ENCODE data around the gene DUSP7. TPM values are rescaled to one million over a fixed set of nuclear protein-coding genes. Genes with fewer than 3 reads are reported as not detected.

DUSP7 gene
- polyA plus RNA-seq, 4 donors = 1.6 to 9.4 (median 4.4) TPM

DNA sequence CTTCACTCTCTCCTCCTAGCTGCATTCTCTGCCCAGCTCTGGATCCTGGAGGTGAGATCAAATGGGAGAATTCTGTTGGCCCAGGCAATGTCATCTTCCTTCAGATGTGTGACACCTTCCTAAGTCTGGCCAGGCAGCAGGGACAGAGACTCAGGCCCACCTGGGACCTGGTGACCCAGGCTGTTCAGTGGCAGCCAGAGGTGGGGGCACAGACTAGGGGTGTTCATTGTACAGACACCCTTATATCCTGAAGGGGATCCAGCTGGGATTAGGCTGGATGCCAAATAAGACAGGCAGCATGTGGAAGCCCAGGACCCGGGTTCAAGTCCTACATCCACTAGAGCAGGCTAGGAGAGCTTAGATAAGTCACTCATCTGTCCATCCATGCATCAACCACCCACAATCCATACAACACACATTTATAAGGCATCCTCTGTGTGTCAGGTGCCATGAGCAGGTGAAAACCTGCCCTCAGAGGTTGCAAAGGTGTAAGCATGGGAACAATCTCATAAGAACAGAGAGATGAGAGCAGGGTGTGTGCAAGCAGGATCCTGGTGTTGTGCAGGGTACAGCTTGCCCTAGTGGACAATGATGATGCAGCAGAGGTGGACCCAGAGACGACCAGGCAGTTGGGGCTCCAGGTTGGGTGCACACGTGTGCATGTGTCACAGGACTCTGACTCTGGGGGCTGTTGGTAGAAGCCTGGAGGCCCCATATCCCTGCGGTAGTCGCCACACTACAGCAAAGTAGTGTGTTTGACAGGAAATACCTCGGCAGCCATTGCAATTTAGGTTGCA is 42.4 kb downstream of the DUSP7 start:
- H3K27ac ChIP-seq (ENCODE audit: low read depth in 1 of 3, low read length in 2 of 3) = no peak overlapping the region
- 77 to 86% (median 81%) methylated on average over 6 of the region's 6 CpGs for WGBS, 3 donors
- H3K4me1 ChIP-seq (ENCODE audit: control insufficient read depth in 3 of 3, insufficient read depth in 2 of 3, low read depth in 1 of 3, low read length in 2 of 3) = no peaks in the 10 kb centered on the region
- no peaks in the 10 kb centered on the region for H3K9me3 ChIP-seq (ENCODE audit: control insufficient read depth in 2 of 2, insufficient read depth in 1 of 2, low read depth in 1 of 2, low read length in 1 of 2)
- peaks cover 0 to 2% (median 0%) of the 10 kb centered on the region in 3 donors for H3K36me3 ChIP-seq (ENCODE audit: control insufficient read depth in 3 of 3, insufficient read depth in 2 of 3, low read depth in 1 of 3, low read length in 3 of 3)
- no peak overlapping the region for H3K4me3 ChIP-seq (ENCODE audit: low read depth in 1 of 3, low read length in 3 of 3)
- no peaks in the 10 kb centered on the region for H3K27me3 ChIP-seq (ENCODE audit: control insufficient read depth in 3 of 3, insufficient read depth in 3 of 3, low read length in 3 of 3)
- FAIRE-seq (no peak), DNase-seq (no peak)

DNA sequence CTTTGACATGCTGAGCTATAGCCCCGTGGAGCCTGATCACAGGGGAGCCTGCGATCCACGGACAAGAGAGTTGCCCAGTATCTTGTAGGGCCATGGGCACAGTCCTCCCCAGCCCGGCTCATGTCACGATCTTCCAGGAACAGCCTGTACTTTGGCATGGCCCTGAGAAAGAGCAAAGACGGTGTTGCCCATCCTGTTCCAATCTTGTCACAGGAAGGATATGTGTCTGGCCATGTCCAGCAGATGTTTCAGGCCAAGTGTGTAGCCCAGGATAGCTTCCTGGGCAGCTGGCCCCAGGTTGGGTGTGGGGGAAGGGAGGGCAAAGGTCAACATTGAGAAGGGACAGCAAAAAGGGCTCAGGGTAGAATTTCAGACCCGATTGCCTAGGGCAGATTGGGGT is 43.7 kb downstream of the DUSP7 start:
- FAIRE-seq = no peak
- Histone ChIP-seq H3K27ac (ENCODE audit: low read depth in 1 of 3, low read length in 2 of 3) (no peak overlapping the region), H3K4me3 (ENCODE audit: low read depth in 1 of 3, low read length in 3 of 3) (no peak overlapping the region), H3K4me1 (ENCODE audit: control insufficient read depth in 3 of 3, insufficient read depth in 2 of 3, low read depth in 1 of 3, low read length in 2 of 3) (no peaks in the 10 kb centered on the region), H3K27me3 (ENCODE audit: control insufficient read depth in 3 of 3, insufficient read depth in 3 of 3, low read length in 3 of 3) (no peaks in the 10 kb centered on the region), H3K9me3 (ENCODE audit: control insufficient read depth in 2 of 2, insufficient read depth in 1 of 2, low read depth in 1 of 2, low read length in 1 of 2) (no peaks in the 10 kb centered on the region), H3K36me3 (ENCODE audit: control insufficient read depth in 3 of 3, insufficient read depth in 2 of 3, low read depth in 1 of 3, low read length in 3 of 3) (no peaks in the 10 kb centered on the region)
- WGBS, 3 donors = 75 to 80% (median 79%) methylated on average over 7 of the region's 7 CpGs
- DNase-seq = no peak

DNA sequence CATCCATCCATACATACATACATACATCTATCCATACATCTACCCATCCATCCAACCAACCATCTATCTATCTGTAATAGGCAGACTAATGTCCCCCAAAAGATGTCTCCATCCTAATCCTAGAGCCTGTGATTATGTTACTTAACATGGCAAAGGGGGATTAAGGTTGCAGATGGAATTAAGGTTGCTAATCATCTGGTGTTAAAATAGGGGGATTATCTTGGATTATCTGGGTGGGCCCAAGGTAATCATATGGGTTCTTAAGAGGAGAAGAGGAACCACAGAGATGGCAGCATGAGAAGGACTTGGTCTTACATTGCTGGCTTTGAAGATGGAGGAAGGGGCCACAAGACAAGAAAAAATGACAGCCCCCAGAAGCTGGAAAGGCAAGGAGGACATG is 45.9 kb downstream of the DUSP7 start:
- peaks cover 0 to 8% (median 0%) of the 10 kb centered on the region in 3 donors for H3K4me1 ChIP-seq (ENCODE audit: control insufficient read depth in 3 of 3, insufficient read depth in 2 of 3, low read depth in 1 of 3, low read length in 2 of 3)
- FAIRE-seq (no peak), DNase-seq (no peak)
- H3K4me3 ChIP-seq (ENCODE audit: low read depth in 1 of 3, low read length in 3 of 3) = no peak overlapping the region
- H3K27ac ChIP-seq (ENCODE audit: low read depth in 1 of 3, low read length in 2 of 3) = no peak overlapping the region
- no peaks in the 10 kb centered on the region for H3K27me3 ChIP-seq (ENCODE audit: control insufficient read depth in 3 of 3, insufficient read depth in 3 of 3, low read length in 3 of 3)
- no peaks in the 10 kb centered on the region for H3K36me3 ChIP-seq (ENCODE audit: control insufficient read depth in 3 of 3, insufficient read depth in 2 of 3, low read depth in 1 of 3, low read length in 3 of 3)
- no peaks in the 10 kb centered on the region for H3K9me3 ChIP-seq (ENCODE audit: control insufficient read depth in 2 of 2, insufficient read depth in 1 of 2, low read depth in 1 of 2, low read length in 1 of 2)

DNA sequence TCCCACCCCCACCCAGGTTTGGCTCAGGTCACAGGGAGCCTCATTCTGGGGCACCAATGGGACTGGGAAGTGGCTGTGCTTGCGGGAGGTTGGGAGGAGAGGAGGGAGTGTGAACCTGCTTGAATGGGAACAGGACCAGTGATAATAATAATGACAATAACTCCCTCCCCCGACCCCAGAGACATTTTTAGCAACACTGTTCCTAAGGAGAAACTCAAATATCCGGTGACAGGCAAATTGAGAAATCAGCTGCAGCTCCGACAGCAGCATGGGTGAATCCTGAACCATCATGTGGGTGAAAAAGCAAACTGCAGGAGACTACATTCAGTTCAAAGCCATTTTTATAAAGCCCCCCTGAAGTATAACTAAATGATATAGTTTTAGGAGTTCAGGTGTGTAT is 49.1 kb downstream of the DUSP7 start:
- H3K36me3 ChIP-seq (ENCODE audit: control insufficient read depth in 3 of 3, insufficient read depth in 2 of 3, low read depth in 1 of 3, low read length in 3 of 3) = no peaks in the 10 kb centered on the region
- H3K27ac ChIP-seq (ENCODE audit: low read depth in 1 of 3, low read length in 2 of 3) = no peak overlapping the region
- peaks cover 0 to 4% (median 0%) of the 10 kb centered on the region in 3 donors for H3K27me3 ChIP-seq (ENCODE audit: control insufficient read depth in 3 of 3, insufficient read depth in 3 of 3, low read length in 3 of 3)
- H3K4me3 ChIP-seq (ENCODE audit: low read depth in 1 of 3, low read length in 3 of 3) = no peak overlapping the region
- DNase-seq (no peak), FAIRE-seq (no peak)
- peaks cover 0 to 18% (median 0%) of the 10 kb centered on the region in 3 donors for H3K4me1 ChIP-seq (ENCODE audit: control insufficient read depth in 3 of 3, insufficient read depth in 2 of 3, low read depth in 1 of 3, low read length in 2 of 3)
- no peaks in the 10 kb centered on the region for H3K9me3 ChIP-seq (ENCODE audit: control insufficient read depth in 2 of 2, insufficient read depth in 1 of 2, low read depth in 1 of 2, low read length in 1 of 2)
- 53 to 80% (median 71%) methylated on average over 4 of the region's 4 CpGs for WGBS, 3 donors

DNA sequence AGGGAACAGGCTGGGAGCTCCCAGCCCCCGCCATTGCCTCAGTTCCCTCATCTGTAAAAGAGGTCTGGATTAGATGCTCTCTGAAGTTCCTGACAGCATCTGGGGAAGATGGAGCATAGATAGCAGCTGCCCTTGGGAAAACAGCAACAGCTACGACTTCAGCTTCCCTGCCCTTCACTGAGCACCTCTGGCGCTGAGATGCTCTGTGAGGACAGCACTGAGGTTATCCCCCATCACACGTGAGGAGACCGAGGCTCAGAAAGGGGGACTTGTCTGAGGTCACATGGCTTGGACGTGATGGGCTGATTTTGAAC is 49.6 kb downstream of the DUSP7 start:
- 81 to 86% (median 81%) methylated on average over 6 of the region's 6 CpGs for WGBS, 3 donors

DNA sequence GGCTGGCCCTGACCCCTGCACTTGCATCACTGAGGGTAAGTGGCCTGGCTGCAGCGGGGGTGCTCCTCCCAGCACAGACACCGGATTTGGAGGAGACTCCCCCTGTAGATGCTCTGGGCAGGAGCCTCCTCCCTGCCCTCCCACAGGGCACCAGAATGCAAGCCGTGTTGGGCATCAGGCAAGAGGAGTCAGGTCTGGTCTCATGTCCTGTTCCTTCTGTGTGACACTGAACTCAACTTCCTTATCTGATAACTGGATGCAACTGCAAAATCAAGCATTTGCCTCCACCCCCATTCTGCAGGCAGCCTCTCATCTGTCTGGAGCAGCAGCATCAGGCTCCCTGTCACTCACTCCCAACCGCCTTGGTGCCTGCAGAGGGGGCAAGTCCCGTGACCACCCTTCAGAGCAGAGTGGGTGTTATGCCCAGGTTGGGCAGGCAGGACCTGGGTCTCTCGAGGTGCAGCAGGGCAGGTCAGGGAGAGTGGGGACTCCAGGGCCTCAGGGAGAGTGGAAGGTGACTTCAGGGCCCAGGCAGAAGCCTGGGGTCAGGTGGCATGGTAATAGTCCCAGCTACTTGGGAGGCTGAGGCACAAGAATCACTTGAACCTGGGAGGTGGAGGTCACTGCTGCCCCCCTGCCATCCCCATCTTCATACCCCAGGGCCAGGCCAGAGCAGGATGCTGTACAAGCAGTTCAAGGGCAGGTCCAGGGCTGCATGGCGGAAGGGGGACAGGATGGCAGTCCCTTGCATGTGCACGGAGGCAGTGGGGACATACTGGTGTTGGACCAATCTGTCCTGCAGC is 50.2 kb downstream of the DUSP7 start:
- 57 to 66% (median 58%) methylated on average over 8 of the region's 8 CpGs for WGBS, 3 donors
- no peak for FAIRE-seq
- Histone ChIP-seq H3K9me3 (ENCODE audit: control insufficient read depth in 2 of 2, insufficient read depth in 1 of 2, low read depth in 1 of 2, low read length in 1 of 2) (no peaks in the 10 kb centered on the region), H3K27ac (ENCODE audit: low read depth in 1 of 3, low read length in 2 of 3) (no peak overlapping the region), H3K27me3 (ENCODE audit: control insufficient read depth in 3 of 3, insufficient read depth in 3 of 3, low read length in 3 of 3) (peaks cover 0 to 4% (median 0%) of the 10 kb centered on the region in 3 donors), H3K4me3 (ENCODE audit: low read depth in 1 of 3, low read length in 3 of 3) (no peak overlapping the region), H3K36me3 (ENCODE audit: control insufficient read depth in 3 of 3, insufficient read depth in 2 of 3, low read depth in 1 of 3, low read length in 3 of 3) (no peaks in the 10 kb centered on the region), H3K4me1 (ENCODE audit: control insufficient read depth in 3 of 3, insufficient read depth in 2 of 3, low read depth in 1 of 3, low read length in 2 of 3) (peaks cover 0 to 20% (median 0%) of the 10 kb centered on the region in 3 donors)
- no peak for DNase-seq

More for the DNA sequence above, 49.6 kb downstream of the DUSP7 start:
- DNase-seq = no peak
- Histone ChIP-seq H3K36me3 (ENCODE audit: control insufficient read depth in 3 of 3, insufficient read depth in 2 of 3, low read depth in 1 of 3, low read length in 3 of 3) (no peaks in the 10 kb centered on the region), H3K9me3 (ENCODE audit: control insufficient read depth in 2 of 2, insufficient read depth in 1 of 2, low read depth in 1 of 2, low read length in 1 of 2) (no peaks in the 10 kb centered on the region), H3K4me3 (ENCODE audit: low read depth in 1 of 3, low read length in 3 of 3) (no peak overlapping the region), H3K27ac (ENCODE audit: low read depth in 1 of 3, low read length in 2 of 3) (no peak overlapping the region), H3K27me3 (ENCODE audit: control insufficient read depth in 3 of 3, insufficient read depth in 3 of 3, low read length in 3 of 3) (peaks cover 0 to 4% (median 0%) of the 10 kb centered on the region in 3 donors), H3K4me1 (ENCODE audit: control insufficient read depth in 3 of 3, insufficient read depth in 2 of 3, low read depth in 1 of 3, low read length in 2 of 3) (peaks cover 0 to 18% (median 0%) of the 10 kb centered on the region in 3 donors)
- FAIRE-seq = no peak

DNA sequence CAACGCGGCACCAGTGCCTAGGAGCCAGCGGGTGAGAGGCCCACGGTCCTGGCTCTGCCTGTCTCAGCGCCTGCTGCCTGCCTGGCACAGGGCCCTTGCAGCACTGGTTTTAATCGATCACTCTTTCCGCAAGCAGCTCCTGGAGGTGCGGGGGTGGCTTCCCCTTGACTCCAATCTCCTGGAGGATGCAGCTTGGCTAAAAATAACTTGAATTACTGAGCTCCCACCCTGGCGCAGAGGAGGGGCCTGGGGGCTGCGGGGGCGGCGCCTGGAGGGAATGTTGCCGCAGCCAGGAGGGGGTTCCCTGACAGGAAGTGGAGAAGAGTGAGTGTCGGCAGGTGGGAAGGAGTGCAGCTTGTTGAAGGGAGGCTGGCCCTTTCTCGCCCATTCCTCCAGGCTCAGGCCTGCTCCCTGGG is 50.8 kb downstream of the DUSP7 start:
- DNase-seq = peak in 1 of 2 donors; percentile 28
- Histone ChIP-seq H3K27me3 (ENCODE audit: control insufficient read depth in 3 of 3, insufficient read depth in 3 of 3, low read length in 3 of 3) (peaks cover 0 to 4% (median 0%) of the 10 kb centered on the region in 3 donors), H3K36me3 (ENCODE audit: control insufficient read depth in 3 of 3, insufficient read depth in 2 of 3, low read depth in 1 of 3, low read length in 3 of 3) (no peaks in the 10 kb centered on the region), H3K4me1 (ENCODE audit: control insufficient read depth in 3 of 3, insufficient read depth in 2 of 3, low read depth in 1 of 3, low read length in 2 of 3) (peaks cover 0 to 20% (median 0%) of the 10 kb centered on the region in 3 donors), H3K9me3 (ENCODE audit: control insufficient read depth in 2 of 2, insufficient read depth in 1 of 2, low read depth in 1 of 2, low read length in 1 of 2) (no peaks in the 10 kb centered on the region), H3K27ac (ENCODE audit: low read depth in 1 of 3, low read length in 2 of 3) (peak overlapping the region in 1 of 3 donors; percentile 22), H3K4me3 (ENCODE audit: low read depth in 1 of 3, low read length in 3 of 3) (no peak overlapping the region)
- WGBS, 3 donors = 20 to 24% (median 22%) methylated on average over 15 of the region's 15 CpGs
- FAIRE-seq = no peak

DNA sequence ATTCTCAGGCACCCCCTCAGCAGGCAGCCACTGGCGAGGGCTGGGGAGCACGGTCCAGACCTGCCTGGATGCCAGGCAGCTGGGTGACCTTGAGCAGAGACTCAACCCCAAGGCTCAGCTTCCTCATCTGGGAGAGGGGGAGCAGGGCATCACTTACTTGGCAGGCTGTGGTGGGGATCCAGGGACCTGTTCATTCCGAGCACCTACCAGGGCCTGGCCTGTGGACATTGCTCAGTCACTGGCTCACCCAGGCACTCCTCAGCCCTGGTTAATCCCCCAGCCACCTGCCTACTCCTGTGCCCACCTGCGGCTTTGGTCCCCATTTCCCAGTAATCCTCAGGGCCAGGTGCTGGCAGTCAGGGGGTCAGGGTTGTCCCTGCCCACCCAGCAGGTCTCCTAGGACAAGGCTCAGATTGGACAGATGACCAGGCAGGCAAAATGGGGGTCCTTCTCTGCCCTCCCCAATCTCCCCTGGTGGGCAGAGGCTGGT is 51.4 kb downstream of the DUSP7 start:
- H3K27ac ChIP-seq (ENCODE audit: low read depth in 1 of 3, low read length in 2 of 3) = peak overlapping the region in 1 of 3 donors; percentile 22
- WGBS, 3 donors = 77 to 88% (median 85%) methylated on average over 4 of the region's 4 CpGs

More for the DNA sequence above, 51.4 kb downstream of the DUSP7 start:
- no peak for FAIRE-seq
- H3K9me3 ChIP-seq (ENCODE audit: control insufficient read depth in 2 of 2, insufficient read depth in 1 of 2, low read depth in 1 of 2, low read length in 1 of 2) = no peaks in the 10 kb centered on the region
- DNase-seq = no peak
- H3K4me3 ChIP-seq (ENCODE audit: low read depth in 1 of 3, low read length in 3 of 3) = no peak overlapping the region
- H3K27me3 ChIP-seq (ENCODE audit: control insufficient read depth in 3 of 3, insufficient read depth in 3 of 3, low read length in 3 of 3) = peaks cover 0 to 4% (median 0%) of the 10 kb centered on the region in 3 donors
- H3K36me3 ChIP-seq (ENCODE audit: control insufficient read depth in 3 of 3, insufficient read depth in 2 of 3, low read depth in 1 of 3, low read length in 3 of 3) = no peaks in the 10 kb centered on the region
- H3K4me1 ChIP-seq (ENCODE audit: control insufficient read depth in 3 of 3, insufficient read depth in 2 of 3, low read depth in 1 of 3, low read length in 2 of 3) = peaks cover 0 to 20% (median 0%) of the 10 kb centered on the region in 3 donors
